OCI-LY7 (cell line): ENCODE data around the gene BTBD9. TPM values are rescaled to one million over a fixed set of nuclear protein-coding genes. Genes with fewer than 3 reads are reported as not detected.

Experiments used
- BruUV-seq: library from RNA; stranded (reverse); fragments of 400-500 nt; replicated peaks from 2 replicates; lab custom pipeline; 2021; lab: Mats Ljungman, UMichigan
- CTCF ChIA-PET: fragments of 300-600 bp; sonication (Branson Sonifier 250); formaldehyde crosslinking; loops from one replicate; lab custom pipeline; 2022; ENCODE audit warnings: antibody characterized with exemption; ENCODE audit not compliant: unreplicated experiment; lab: Charles Lee
- POLR2A ChIA-PET: fragments of 300-600 bp; sonication (Branson Sonifier 250); formaldehyde crosslinking; loops from one replicate; lab custom pipeline; 2022; ENCODE audit warnings: antibody characterized with exemption; lab: Charles Lee
- DNase-seq: peaks from one replicate; pipeline ENCODE4 v3.0.0-alpha.2; 2015; ENCODE audit warnings: low spot score
- H2AFZ ChIP-seq: fragments of 200-600 bp; sonication (generic), shearing (Covaris generic); 2 replicates; pipeline ENCODE4 v1.6.1; 2014; ENCODE audit warnings: mild to moderate bottlenecking, antibody characterized with exemption, low read length, moderate library complexity
- H3K27ac ChIP-seq: fragments of 200-600 bp; sonication (generic); 2 replicates; pipeline ENCODE4 v1.5.1; 2014; ENCODE audit warnings: mixed run types, low read depth, mild to moderate bottlenecking, moderate library complexity, low read length, inconsistent platforms; ENCODE audit not compliant: poor library complexity, severe bottlenecking
- H3K36me3 ChIP-seq: fragments of 200-600 bp; sonication (generic); 2 replicates; pipeline ENCODE4 v1.6.1; 2014; ENCODE audit warnings: mild to moderate bottlenecking, antibody characterized with exemption, low read length, moderate library complexity, mixed read lengths; ENCODE audit not compliant: insufficient read depth
- H3K4me1 ChIP-seq: fragments of 200-600 bp; sonication (generic); 2 replicates; pipeline ENCODE4 v1.5.1; 2014; ENCODE audit warnings: mild to moderate bottlenecking, low read length; ENCODE audit not compliant: insufficient read depth, poor library complexity, severe bottlenecking
- H3K4me2 ChIP-seq: fragments of 200-600 bp; sonication (generic); 2 replicates; pipeline ENCODE4 v1.6.1; 2014; ENCODE audit warnings: mild to moderate bottlenecking, low read length
- H3K4me3 ChIP-seq: fragments of 200-600 bp; sonication (generic); 2 replicates; pipeline ENCODE4 v1.5.1; 2014; ENCODE audit warnings: mild to moderate bottlenecking, low read depth, low read length; ENCODE audit not compliant: poor library complexity, severe bottlenecking
- H3K79me2 ChIP-seq: fragments of 200-600 bp; sonication (generic); 2 replicates; pipeline ENCODE4 v1.6.1; 2016; ENCODE audit warnings: low read depth, mild to moderate bottlenecking, low read length, moderate library complexity, mixed read lengths; ENCODE audit not compliant: insufficient read depth
- H3K9me2 ChIP-seq: fragments of 200-600 bp; sonication (generic); 2 replicates; pipeline ENCODE4 v1.6.1; 2016; ENCODE audit warnings: mild to moderate bottlenecking, low read length, mixed read lengths; ENCODE audit not compliant: insufficient read depth
- H3K9me3 ChIP-seq: fragments of 200-600 bp; sonication (generic); 2 replicates; pipeline ENCODE4 v1.6.1; 2014; ENCODE audit warnings: mild to moderate bottlenecking, mixed run types, low read length, mixed read lengths
- H4K20me1 ChIP-seq: fragments of 200-600 bp; sonication (generic); 2 replicates; pipeline ENCODE4 v1.6.1; 2014; ENCODE audit warnings: mild to moderate bottlenecking, antibody characterized with exemption, low read length, moderate library complexity, mixed read lengths; ENCODE audit not compliant: insufficient read depth
- EZH2phosphoT487 ChIP-seq: fragments of 200-600 bp; sonication (generic); IDR thresholded peaks from 2 replicates; pipeline ENCODE4 v1.6.1; 2018; ENCODE audit warnings: low read depth, borderline replicate concordance, mild to moderate bottlenecking, mixed run types, antibody characterized with exemption, low read length, moderate library complexity, mixed read lengths
- intact Hi-C: fragments of 100-400 bp; cut with micrococcal nuclease; formaldehyde crosslinking; loops from one replicate; pipeline ENCODE4 v1.10.0; 2022; ENCODE audit not compliant: unreplicated experiment
- total RNA-seq, 2 experiments: library from RNA; depleted of rRNA in 1 of 2; stranded (reverse); fragments of >200 nt in 1 of 2; shearing (Covaris generic) in 1 of 2; gene quantifications; 2 replicates each; pipeline ENCODE4 v1.2.3, GENCODE V29; 2014 to 2022
- TF ChIP-seq, protein P1 (sequence below): fragments of 200-600 bp; sonication (generic); conservative IDR thresholded peaks from 2 replicates; pipeline ENCODE4 v1.5.1; 2014; ENCODE audit warnings: mild to moderate bottlenecking, antibody characterized with exemption, low read length, moderate library complexity, mixed read lengths

BTBD9 gene
- total RNA-seq, 2 experiments from 2014 or later: 5.9 to 7.3 TPM

DNA sequence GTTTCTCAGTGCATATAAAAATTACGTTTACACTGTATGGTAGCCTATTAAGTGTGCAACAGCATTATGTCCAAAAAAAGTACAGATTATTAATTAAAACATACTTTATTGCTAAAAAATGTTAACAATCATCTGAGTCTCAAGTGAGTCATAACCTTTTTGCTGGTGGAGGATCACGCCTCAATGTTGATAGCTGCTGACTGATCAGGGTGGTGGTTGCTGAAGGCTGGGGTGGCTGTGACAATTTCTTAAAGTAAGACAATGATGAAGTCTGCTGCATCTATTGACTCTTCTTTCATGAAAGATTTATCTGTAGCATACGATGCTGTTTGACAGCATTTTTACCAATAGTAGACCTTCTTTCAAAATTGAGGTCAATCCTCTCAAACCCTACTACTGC, 155.1 kb downstream of the BTBD9 start:
- no peaks in the 10 kb centered on the region for H3K9me3 ChIP-seq

DNA sequence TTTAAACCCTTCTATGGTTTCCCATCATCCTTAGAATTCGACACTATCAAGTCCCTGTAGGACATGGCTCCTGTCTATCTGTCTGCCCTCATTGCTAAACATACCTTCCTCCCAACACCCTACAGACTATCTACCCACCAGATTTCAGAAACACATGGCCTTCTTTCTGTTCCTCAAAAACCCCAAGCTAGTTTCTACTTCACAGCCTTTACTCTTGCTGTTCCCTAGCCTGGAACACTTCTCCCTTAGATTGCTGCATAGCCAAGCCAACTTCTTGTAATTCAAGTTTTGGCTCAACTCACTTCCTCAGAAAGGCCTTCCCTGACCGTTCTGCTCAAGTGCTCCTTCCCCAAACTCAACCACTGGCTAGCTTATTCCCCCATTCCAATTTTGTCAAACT, 156.2 kb downstream of the BTBD9 start:
- Histone ChIP-seq H2AFZ (no peak overlapping the region), H3K4me3 (no peak overlapping the region), H3K36me3 (no peaks in the 10 kb centered on the region), H3K27ac (no peak overlapping the region), H3K79me2 (no peaks in the 10 kb centered on the region), H3K4me1 (no peaks in the 10 kb centered on the region), H3K9me3 (no peaks in the 10 kb centered on the region), H3K9me2 (no peaks in the 10 kb centered on the region), H3K4me2 (no peak overlapping the region), H4K20me1 (no peaks in the 10 kb centered on the region)
- ChIA-PET CTCF (interaction anchor here (1.4 kb wide), 1 partner anchor 10 kb away, joined by 5 read pairs; no protein-coding TSS in a partner anchor), POLR2A (interaction anchor here (0.6 to 0.7 kb wide), 2 partner anchors 18 to 901 kb away, joined by 3 read pairs; no protein-coding TSS in a partner anchor)
- DNase-seq: no peak
- intact Hi-C loops: no loop called here
- no TSS peak for BruUV-seq
- TF ChIP-seq EZH2phosphoT487: no peak
- TF ChIP-seq, protein P1, sequence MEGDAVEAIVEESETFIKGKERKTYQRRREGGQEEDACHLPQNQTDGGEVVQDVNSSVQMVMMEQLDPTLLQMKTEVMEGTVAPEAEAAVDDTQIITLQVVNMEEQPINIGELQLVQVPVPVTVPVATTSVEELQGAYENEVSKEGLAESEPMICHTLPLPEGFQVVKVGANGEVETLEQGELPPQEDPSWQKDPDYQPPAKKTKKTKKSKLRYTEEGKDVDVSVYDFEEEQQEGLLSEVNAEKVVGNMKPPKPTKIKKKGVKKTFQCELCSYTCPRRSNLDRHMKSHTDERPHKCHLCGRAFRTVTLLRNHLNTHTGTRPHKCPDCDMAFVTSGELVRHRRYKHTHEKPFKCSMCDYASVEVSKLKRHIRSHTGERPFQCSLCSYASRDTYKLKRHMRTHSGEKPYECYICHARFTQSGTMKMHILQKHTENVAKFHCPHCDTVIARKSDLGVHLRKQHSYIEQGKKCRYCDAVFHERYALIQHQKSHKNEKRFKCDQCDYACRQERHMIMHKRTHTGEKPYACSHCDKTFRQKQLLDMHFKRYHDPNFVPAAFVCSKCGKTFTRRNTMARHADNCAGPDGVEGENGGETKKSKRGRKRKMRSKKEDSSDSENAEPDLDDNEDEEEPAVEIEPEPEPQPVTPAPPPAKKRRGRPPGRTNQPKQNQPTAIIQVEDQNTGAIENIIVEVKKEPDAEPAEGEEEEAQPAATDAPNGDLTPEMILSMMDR: no peak

More for the DNA sequence above, 155.1 kb downstream of the BTBD9 start:
- POLR2A ChIA-PET: interaction anchor here (0.7 to 1.9 kb wide), 2 partner anchors 11 to 485 kb away, joined by 3 to 4 read pairs; no protein-coding TSS in a partner anchor
- H4K20me1 ChIP-seq: no peaks in the 10 kb centered on the region
- DNase-seq: no peak
- no peaks in the 10 kb centered on the region for H3K79me2 ChIP-seq
- H3K4me1 ChIP-seq: no peaks in the 10 kb centered on the region
- no TSS peak for BruUV-seq
- intact Hi-C loops: no loop called here
- no peak overlapping the region for H3K27ac ChIP-seq
- no peak overlapping the region for H3K4me3 ChIP-seq
- H2AFZ ChIP-seq: no peak overlapping the region
- CTCF ChIA-PET: no interaction called here
- no peak for TF ChIP-seq EZH2phosphoT487
- TF ChIP-seq, protein P1: no peak
- no peaks in the 10 kb centered on the region for H3K9me2 ChIP-seq
- no peak overlapping the region for H3K4me2 ChIP-seq
- no peaks in the 10 kb centered on the region for H3K36me3 ChIP-seq

DNA sequence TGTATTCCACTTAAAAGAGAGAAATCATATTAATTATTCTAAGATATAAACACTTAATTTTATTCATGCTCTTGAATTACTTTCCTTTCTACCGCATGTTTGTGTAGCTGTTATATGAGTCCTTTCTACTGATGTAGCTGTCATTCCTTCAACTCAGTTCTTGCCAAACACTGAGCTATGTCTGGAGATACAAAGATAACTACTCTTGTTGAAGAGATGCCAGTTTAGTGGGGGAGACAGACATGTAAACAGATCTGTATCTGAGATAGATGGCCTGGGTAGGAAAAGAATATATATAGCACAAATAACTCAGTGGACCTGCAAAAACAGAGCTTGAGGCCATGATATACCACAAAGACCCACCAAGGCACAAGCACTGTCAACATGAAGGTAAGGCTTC, 157.3 kb downstream of the BTBD9 start:
- Histone ChIP-seq H3K4me3 (no peak overlapping the region), H3K4me2 (no peak overlapping the region), H3K79me2 (no peaks in the 10 kb centered on the region), H3K9me3 (no peaks in the 10 kb centered on the region), H3K27ac (no peak overlapping the region), H4K20me1 (no peaks in the 10 kb centered on the region), H3K4me1 (no peaks in the 10 kb centered on the region), H3K9me2 (no peaks in the 10 kb centered on the region), H2AFZ (no peak overlapping the region), H3K36me3 (no peaks in the 10 kb centered on the region)
- CTCF ChIA-PET: no interaction called here
- no TSS peak for BruUV-seq
- POLR2A ChIA-PET: interaction anchor here (0.6 to 0.7 kb wide), 3 partner anchors 30 to 763 kb away, joined by 3 to 4 read pairs (median 3); no protein-coding TSS in a partner anchor
- intact Hi-C loops: no loop called here
- no peak for DNase-seq
- TF ChIP-seq EZH2phosphoT487: no peak
- TF ChIP-seq, protein P1: no peak
